K562 (cell line): ENCODE results near the gene ADK.

Source experiments
- BACH1 ChIP-seq: fragments of 200-800 bp; sonication (Bioruptor generic); IDR thresholded peaks from 2 replicates; pipeline ENCODE4 v1.6.1; 2016; ENCODE audit warnings: missing genetic modification characterization, missing compliant biosample characterization
- COPS2 ChIP-seq: fragments of 450-650 bp; conservative IDR thresholded peaks from 2 replicates; pipeline ENCODE4 v1.6.1; 2016; ENCODE audit warnings: mild to moderate bottlenecking, moderate library complexity
- EZH2 ChIP-seq: IDR thresholded peaks from 2 replicates; pipeline ENCODE4 v1.6.1; 2012; ENCODE audit warnings: low read depth, mild to moderate bottlenecking, inconsistent platforms, low read length, borderline replicate concordance
- JUN ChIP-seq, 2 experiments: sonication (generic) in 1 of 2; formaldehyde crosslinking in 1 of 2; IDR thresholded peaks; 2 replicates each; pipeline versions ENCODE4 v1.6.1 to v1.8.0; 2012 to 2022; ENCODE audit warnings: borderline replicate concordance in 2 of 2, mild to moderate bottlenecking in 2 of 2, improper control_type of control experiment in 1 of 2, low read depth in 1 of 2, low read length in 1 of 2, missing genetic modification reagents in 1 of 2
- MAZ ChIP-seq, 2 experiments: fragments of 450-650 bp in 1 of 2; sonication (generic) in 1 of 2; formaldehyde crosslinking; IDR thresholded peaks in 1 of 2; conservative IDR thresholded peaks in 1 of 2; 2 replicates each; pipeline versions ENCODE4 v1.4.0 to v1.5.0; 2020; ENCODE audit warnings: mild to moderate bottlenecking in 1 of 2, missing genetic modification reagents in 1 of 2
- NR1H2 ChIP-seq: sonication (generic); formaldehyde crosslinking; IDR thresholded peaks from 2 replicates; pipeline ENCODE4 v1.4.0; 2020; ENCODE audit warnings: mild to moderate bottlenecking, missing genetic modification reagents
- POLR2A ChIP-seq: fragments of 450-650 bp; conservative IDR thresholded peaks from 2 replicates; pipeline ENCODE4 v1.6.1; 2016
- RAD21 ChIP-seq, 2 experiments: fragments of 250-450 bp in 1 of 2; fragments of 450-650 bp in 1 of 2; sonication (Bioruptor Pico) in 1 of 2; formaldehyde crosslinking in 1 of 2; IDR thresholded peaks in 1 of 2; conservative IDR thresholded peaks in 1 of 2; 2 replicates each; pipeline versions ENCODE4 v1.4.0 to v1.8.0; 2020 to 2022; ENCODE audit warnings: mild to moderate bottlenecking in 2 of 2, moderate library complexity in 1 of 2
- SAFB2 ChIP-seq: fragments of 200-400 bp; formaldehyde crosslinking; IDR thresholded peaks from 2 replicates; pipeline ENCODE4 v1.6.1; 2018; ENCODE audit warnings: borderline replicate concordance, low read length, low read depth, moderate library complexity; ENCODE audit not compliant: severe bottlenecking
- TCF7 ChIP-seq: sonication (generic); IDR thresholded peaks from 2 replicates; pipeline ENCODE4 v1.6.1; 2016; ENCODE audit warnings: antibody characterized with exemption, borderline replicate concordance
- ZNF431 ChIP-seq: sonication (generic); formaldehyde crosslinking; IDR thresholded peaks from 2 replicates; pipeline ENCODE4 v1.8.0; 2022; ENCODE audit warnings: mild to moderate bottlenecking, missing genetic modification reagents
- TF ChIP-seq, protein P1 (sequence below), 2 experiments: fragments of 450-650 bp in 1 of 2; sonication (generic) in 1 of 2; formaldehyde crosslinking; conservative IDR thresholded peaks; 2 replicates each; pipeline versions ENCODE4 v1.4.0 to v1.8.1; 2020 to 2022; ENCODE audit warnings: mild to moderate bottlenecking in 1 of 2, missing genetic modification reagents in 1 of 2
- TF ChIP-seq, protein P2 (sequence below): sonication (generic); formaldehyde crosslinking; IDR thresholded peaks from 2 replicates; pipeline ENCODE4 v1.9.0; 2022; ENCODE audit warnings: mild to moderate bottlenecking, missing genetic modification reagents

- TF ChIP-seq COPS2, result no peak
- TF ChIP-seq BACH1, result no peak
- TF ChIP-seq RAD21 (CRISPR knock-in tag; conservative IDR thresholded peaks at IDR 0.05 in 1 of 2, IDR thresholded peaks at IDR 0.05 in 1 of 2), result no peak
- no peak for TF ChIP-seq NR1H2 (CRISPR knock-in tag)
- TF ChIP-seq, protein P1, sequence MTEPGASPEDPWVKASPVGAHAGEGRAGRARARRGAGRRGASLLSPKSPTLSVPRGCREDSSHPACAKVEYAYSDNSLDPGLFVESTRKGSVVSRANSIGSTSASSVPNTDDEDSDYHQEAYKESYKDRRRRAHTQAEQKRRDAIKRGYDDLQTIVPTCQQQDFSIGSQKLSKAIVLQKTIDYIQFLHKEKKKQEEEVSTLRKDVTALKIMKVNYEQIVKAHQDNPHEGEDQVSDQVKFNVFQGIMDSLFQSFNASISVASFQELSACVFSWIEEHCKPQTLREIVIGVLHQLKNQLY (CRISPR knock-in tag; conservative IDR thresholded peaks at IDR 0.05), result no peak
- no peak for TF ChIP-seq SAFB2
- TF ChIP-seq POLR2A, result no peak
- no peak for TF ChIP-seq ZNF431 (CRISPR knock-in tag)
- TF ChIP-seq MAZ (CRISPR knock-in tag; conservative IDR thresholded peaks at IDR 0.05 in 1 of 2, IDR thresholded peaks at IDR 0.05 in 1 of 2), result no peak
- no peak for TF ChIP-seq JUN (IDR thresholded peaks at IDR 0.05; ENCODE audit: borderline replicate concordance, low read depth, low read length)
- no peak for TF ChIP-seq JUN (CRISPR knock-in tag; IDR thresholded peaks at IDR 0.05; ENCODE audit: borderline replicate concordance)
- no peak for TF ChIP-seq EZH2
- no peak for TF ChIP-seq TCF7
- TF ChIP-seq, protein P2, sequence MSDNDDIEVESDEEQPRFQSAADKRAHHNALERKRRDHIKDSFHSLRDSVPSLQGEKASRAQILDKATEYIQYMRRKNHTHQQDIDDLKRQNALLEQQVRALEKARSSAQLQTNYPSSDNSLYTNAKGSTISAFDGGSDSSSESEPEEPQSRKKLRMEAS, result no peak
Observed at GRCh38 chr10:74433993-74434392, 283.0 kb downstream of the ADK start.
